GM23248 (cell line): ENCODE data around the gene ZP4.

Experiments used
- EZH2 ChIP-seq: fragments of 200-600 bp; sonication (generic); IDR thresholded peaks from 2 replicates; pipeline ENCODE4 v1.6.1; 2018; ENCODE audit warnings: antibody characterized with exemption, mild to moderate bottlenecking; ENCODE audit not compliant: insufficient read depth, poor library complexity, severe bottlenecking
- EZH2phosphoT487 ChIP-seq: fragments of 200-600 bp; sonication (generic); IDR thresholded peaks from 2 replicates; pipeline ENCODE4 v1.6.1; 2018; ENCODE audit warnings: antibody characterized with exemption, moderate library complexity, mild to moderate bottlenecking, low read depth; ENCODE audit not compliant: insufficient read depth

- no peak for TF ChIP-seq EZH2
- no peak for TF ChIP-seq EZH2phosphoT487
Measured at GRCh38 chr1:237931581-237931980, 40.9 kb upstream of the ZP4 start.
